HepG2 (cell line): Measurements from ENCODE around the gene TJAP1. TPM values are rescaled to one million over a fixed set of nuclear protein-coding genes. Genes with fewer than 3 reads are reported as not detected.

Source experiments
- ATRX ChIP-seq: sonication (generic); formaldehyde crosslinking; IDR thresholded peaks from 2 replicates; pipeline ENCODE4 v1.4.0; 2020; ENCODE audit warnings: missing genetic modification reagents, borderline replicate concordance
- BATF2 ChIP-seq: sonication (generic); formaldehyde crosslinking; IDR thresholded peaks from 2 replicates; pipeline ENCODE4 v1.8.0; 2022; ENCODE audit warnings: mild to moderate bottlenecking, missing genetic modification reagents, moderate library complexity
- CEBPZ ChIP-seq: IDR thresholded peaks from 2 replicates; pipeline ENCODE4 v1.6.1; 2012; ENCODE audit warnings: low read length, improper control_type of control experiment
- DPF2 ChIP-seq: sonication (generic); formaldehyde crosslinking; IDR thresholded peaks from 2 replicates; pipeline ENCODE4 v1.4.0; 2020; ENCODE audit warnings: mild to moderate bottlenecking, low read depth, missing genetic modification reagents, borderline replicate concordance
- EED ChIP-seq: sonication (generic); formaldehyde crosslinking; IDR thresholded peaks from 2 replicates; pipeline ENCODE4 v1.5.0; 2020; ENCODE audit warnings: mild to moderate bottlenecking, missing genetic modification reagents
- FOXA1 ChIP-seq, 2 experiments: fragments of 450-650 bp in 1 of 2; sonication (generic) in 1 of 2; formaldehyde crosslinking in 1 of 2; IDR thresholded peaks; 2 replicates each; pipeline versions ENCODE4 v1.4.0 to v1.6.1; 2016 to 2020; ENCODE audit warnings: missing genetic modification reagents in 1 of 2
- GTF3A ChIP-seq: sonication (generic); formaldehyde crosslinking; conservative IDR thresholded peaks from 2 replicates; pipeline ENCODE4 v1.4.0; 2020; ENCODE audit warnings: mild to moderate bottlenecking, missing genetic modification reagents
- KLF11 ChIP-seq: IDR thresholded peaks from 2 replicates; pipeline ENCODE4 v1.6.1; 2016; ENCODE audit warnings: missing compliant biosample characterization
- KLF9 ChIP-seq: IDR thresholded peaks from 2 replicates; pipeline ENCODE4 v1.6.1; 2016; ENCODE audit warnings: low read depth
- MIER3 ChIP-seq: IDR thresholded peaks from 2 replicates; pipeline ENCODE4 v1.6.1; 2016; ENCODE audit warnings: missing compliant biosample characterization, borderline replicate concordance
- MYPOP ChIP-seq: sonication (generic); formaldehyde crosslinking; IDR thresholded peaks from 2 replicates; pipeline ENCODE4 v1.8.1; 2023; ENCODE audit warnings: mild to moderate bottlenecking, moderate library complexity, missing genetic modification reagents
- NFKBIZ ChIP-seq: IDR thresholded peaks from 2 replicates; pipeline ENCODE4 v1.6.1; 2018; ENCODE audit warnings: missing genetic modification reagents, missing compliant biosample characterization
- THRA ChIP-seq: sonication (generic); formaldehyde crosslinking; IDR thresholded peaks from 2 replicates; pipeline ENCODE4 v1.4.0; 2020; ENCODE audit warnings: missing genetic modification reagents, borderline replicate concordance
- U2AF1 ChIP-seq: fragments of 200-400 bp; formaldehyde crosslinking; optimal IDR thresholded peaks from 2 replicates; pipeline ENCODE3; 2017; ENCODE audit warnings: mild to moderate bottlenecking, low read depth, low read length
- WIZ ChIP-seq: sonication (generic); formaldehyde crosslinking; IDR thresholded peaks from 2 replicates; pipeline ENCODE4 v1.5.1; 2020; ENCODE audit warnings: mild to moderate bottlenecking, missing genetic modification reagents
- ZFP91 ChIP-seq: sonication (generic); formaldehyde crosslinking; IDR thresholded peaks from 2 replicates; pipeline ENCODE4 v1.9.0; 2022; ENCODE audit warnings: missing genetic modification reagents, mild to moderate bottlenecking, borderline replicate concordance
- ZNF317 ChIP-seq: sonication (generic); formaldehyde crosslinking; IDR thresholded peaks from 2 replicates; pipeline ENCODE4 v1.5.0; 2020; ENCODE audit warnings: mild to moderate bottlenecking, missing genetic modification reagents
- ZNF569 ChIP-seq: sonication (generic); formaldehyde crosslinking; IDR thresholded peaks from 2 replicates; pipeline ENCODE4 v1.5.0; 2020; ENCODE audit warnings: mild to moderate bottlenecking, missing genetic modification reagents, moderate library complexity, borderline replicate concordance
- ZNF775 ChIP-seq: sonication (generic); formaldehyde crosslinking; IDR thresholded peaks from 2 replicates; pipeline ENCODE4 v1.4.0; 2020; ENCODE audit warnings: missing genetic modification reagents, mild to moderate bottlenecking, moderate library complexity, borderline replicate concordance
- ZNF782 ChIP-seq: sonication (generic); formaldehyde crosslinking; IDR thresholded peaks from 2 replicates; pipeline ENCODE4 v1.4.0; 2020; ENCODE audit warnings: missing genetic modification reagents, mild to moderate bottlenecking, borderline replicate concordance
- polyA plus RNA-seq, 8 experiments: library from polyadenylated mRNA; depleted of rRNA in 3 of 8; stranded (reverse) in 7 of 8; unstranded in 1 of 8; fragments of >200 nt; fragmentation: Illumina TruSeq in 4 of 8; extraction: Trizol in 4 of 8; gene quantifications; 2 replicates each; pipeline versions ENCODE4 v1.2.1 to v1.2.3, GENCODE V29; 2011 to 2016; ENCODE audit warnings: low read depth in 4 of 8, missing spikeins in 1 of 8, mixed read lengths in 1 of 8; ENCODE audit not compliant: insufficient read depth in 1 of 8
- total RNA-seq, 5 experiments: library from RNA; depleted of rRNA; stranded (reverse); fragments of >200 nt; fragmentation: Illumina TruSeq; extraction: Trizol; gene quantifications; 2 replicates each; pipeline ENCODE4 v1.2.3, GENCODE V29; 2016; ENCODE audit warnings: low read depth in 1 of 5

Gene TJAP1
- total and polyA plus RNA-seq, 2 of the 13 experiments (the other 11 are each of a cell fraction or from before 2014, with no cell fraction given), result 15.7 to 41.6 TPM

- TF ChIP-seq BATF2 (CRISPR knock-in tag) (0 out of 2 replicates have a peak, but pooled peaks have one; percentile 20), EED (CRISPR knock-in tag) (no peak; the same call in 1 of the 2 replicates), CEBPZ (no peak), ZFP91 (CRISPR knock-in tag) (no peak; the same call in 1 of the 2 replicates), ZNF317 (CRISPR knock-in tag) (no peak), ZNF775 (no peak), FOXA1 (IDR thresholded peaks at IDR 0.05) (no peak), FOXA1 (CRISPR knock-in tag; IDR thresholded peaks at IDR 0.05) (no peak), GTF3A (CRISPR knock-in tag) (no peak), U2AF1 (no peak), KLF11 (CRISPR knock-in tag) (no peak), DPF2 (no peak), THRA (CRISPR knock-in tag) (no peak), ZNF782 (CRISPR knock-in tag) (no peak), ATRX (no peak), MYPOP (CRISPR knock-in tag) (no peak), ZNF569 (CRISPR knock-in tag) (no peak), MIER3 (CRISPR knock-in tag) (0 out of 2 replicates have a peak, but pooled peaks have one; percentile 53), NFKBIZ (CRISPR knock-in tag) (no peak), WIZ (CRISPR knock-in tag) (no peak), KLF9 (CRISPR knock-in tag) (no peak)
Measured at GRCh38 chr6:43454290-43454695, 23.1 kb upstream of the TJAP1 start (continued).
